Lung (tissue), 12 donors: ENCODE results near the gene PHOSPHO1. TPM values are rescaled to one million over a fixed set of nuclear protein-coding genes. Genes with fewer than 3 reads are reported as not detected.
A peak's percentile ranks its signal among the peaks of the same experiment; 100 is the strongest.

ENCODE experiments used
- ATAC-seq: fragments of 200-7000 bp; cut with Tn5 transposase; one replicate; pipeline ENCODE4 v1.9.1; 2020; ENCODE audit warnings: moderate number of reproducible peaks; ENCODE audit not compliant: insufficient read depth, low FRiP score
- DNase-seq, 3 donors: peaks; one replicate each; pipeline ENCODE4 v3.0.0-alpha.2; 2013 to 2017
- H3K27ac ChIP-seq, 2 donors: one replicate each; pipeline ENCODE4 v1.5.1; 2013; ENCODE audit warnings: mild to moderate bottlenecking in 2 of 2, moderate library complexity in 2 of 2, control low read depth in 1 of 2, inconsistent platforms in 1 of 2, low read depth in 1 of 2, low read length in 1 of 2
- H3K27me3 ChIP-seq, 3 donors: one replicate each; pipeline ENCODE4 v1.5.1; 2013; ENCODE audit warnings: low read length in 2 of 3; ENCODE audit not compliant: control insufficient read depth in 3 of 3, insufficient read depth in 3 of 3
- H3K36me3 ChIP-seq, 4 donors: one replicate each; pipeline ENCODE4 v1.5.1; 2013; ENCODE audit warnings: low read length in 4 of 4, mild to moderate bottlenecking in 1 of 4, moderate library complexity in 1 of 4; ENCODE audit not compliant: control insufficient read depth in 4 of 4, insufficient read depth in 4 of 4
- H3K4me1 ChIP-seq, 5 donors: one replicate each; pipeline ENCODE4 v1.5.1; 2013; ENCODE audit warnings: low read length in 5 of 5, mild to moderate bottlenecking in 2 of 5, moderate library complexity in 1 of 5; ENCODE audit not compliant: control insufficient read depth in 5 of 5, insufficient read depth in 5 of 5
- H3K4me3 ChIP-seq: one replicate; pipeline ENCODE4 v1.5.1; 2013; ENCODE audit warnings: mild to moderate bottlenecking, control low read depth, moderate library complexity
- H3K9ac ChIP-seq, 2 donors: one replicate each; pipeline ENCODE4 v1.5.1; 2013; ENCODE audit warnings: low read length in 2 of 2, control low read depth in 1 of 2; ENCODE audit not compliant: insufficient read depth in 1 of 2
- H3K9me3 ChIP-seq, 4 donors: one replicate each; pipeline ENCODE4 v1.5.1; 2013; ENCODE audit warnings: low read length in 3 of 4, mild to moderate bottlenecking in 1 of 4, moderate library complexity in 1 of 4; ENCODE audit not compliant: control insufficient read depth in 4 of 4, insufficient read depth in 3 of 4
- WGBS, 2 donors: extraction: QIAGEN DNeasy Blood & Tissue Kit; methylation state at CpG; one replicate each; pipeline ENCODE4 v1.1.7; 2013; 5-methylcytosine and 5-hydroxymethylcytosine counted together
- polyA plus RNA-seq, 2 donors: library from polyadenylated mRNA; stranded (reverse); fragments of 200-250 nt; gene quantifications; one replicate each; pipeline ENCODE4 v1.2.1, GENCODE V29; 2013
- total RNA-seq, 2 donors: library from RNA; depleted of rRNA in 1 of 2; stranded (reverse); fragments of >200 nt in 1 of 2; gene quantifications; one replicate each; pipeline ENCODE4 v1.2.1, GENCODE V29; 2014 to 2021
- TF ChIP-seq, protein P1 (sequence below): IDR thresholded peaks from 2 replicates; pipeline ENCODE4 v1.5.1; 2012; ENCODE audit warnings: mild to moderate bottlenecking; ENCODE audit errors: control extremely low read depth, extremely low read depth
- donor health status: control.
- donor health status: control.
- donor health status: Bipolar disorder and iron deficiency.
- donor health status: healthy.
- donor health status: DM: yes; HTN: yes; CAD: no.

PHOSPHO1 gene
- total and polyA plus RNA-seq, 4 donors, result 0.37 to 10.2 (median 1.9) TPM

DNA sequence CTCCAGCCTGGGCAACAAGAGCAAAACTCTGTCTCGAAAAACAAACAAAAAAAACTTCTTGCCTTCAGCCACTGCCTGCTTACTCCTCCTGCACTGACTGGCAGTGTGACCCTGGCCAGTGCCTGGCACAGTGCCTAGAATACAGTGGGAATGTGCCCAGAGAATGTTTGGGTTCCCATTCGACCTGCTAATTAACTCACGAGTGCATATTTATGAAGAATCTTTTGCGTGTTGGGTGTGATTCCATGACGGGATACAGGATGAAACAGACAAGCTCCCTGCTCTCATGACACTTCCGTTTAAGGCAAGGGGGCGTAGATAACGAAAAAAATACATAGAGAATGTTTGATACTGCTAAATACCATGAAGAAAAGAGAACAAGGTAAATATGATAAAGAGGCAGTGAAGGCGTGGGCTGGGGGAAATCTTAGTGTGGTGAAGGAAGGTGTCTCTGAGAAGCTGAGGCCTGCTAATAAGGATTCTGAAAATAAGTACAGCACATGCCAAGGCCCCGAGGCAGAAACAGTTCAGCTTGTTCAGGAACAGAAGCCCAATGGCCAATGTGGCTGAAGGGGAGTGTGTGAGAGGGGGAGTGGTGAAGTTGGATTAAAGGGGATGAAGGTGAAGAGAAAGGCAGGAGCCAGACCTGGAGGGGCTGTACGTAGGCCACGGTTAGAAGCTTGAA lies 15.8 kb downstream of the PHOSPHO1 start:
- no peak overlapping the region for H3K4me3 ChIP-seq
- ATAC-seq, result no peak
- H3K9ac ChIP-seq, result no peak overlapping the region
- no peaks in the 10 kb centered on the region for H3K9me3 ChIP-seq
- WGBS, 2 donors, result 47 to 68% methylated on average over 12 of the region's 12 CpGs
- TF ChIP-seq, protein P1, sequence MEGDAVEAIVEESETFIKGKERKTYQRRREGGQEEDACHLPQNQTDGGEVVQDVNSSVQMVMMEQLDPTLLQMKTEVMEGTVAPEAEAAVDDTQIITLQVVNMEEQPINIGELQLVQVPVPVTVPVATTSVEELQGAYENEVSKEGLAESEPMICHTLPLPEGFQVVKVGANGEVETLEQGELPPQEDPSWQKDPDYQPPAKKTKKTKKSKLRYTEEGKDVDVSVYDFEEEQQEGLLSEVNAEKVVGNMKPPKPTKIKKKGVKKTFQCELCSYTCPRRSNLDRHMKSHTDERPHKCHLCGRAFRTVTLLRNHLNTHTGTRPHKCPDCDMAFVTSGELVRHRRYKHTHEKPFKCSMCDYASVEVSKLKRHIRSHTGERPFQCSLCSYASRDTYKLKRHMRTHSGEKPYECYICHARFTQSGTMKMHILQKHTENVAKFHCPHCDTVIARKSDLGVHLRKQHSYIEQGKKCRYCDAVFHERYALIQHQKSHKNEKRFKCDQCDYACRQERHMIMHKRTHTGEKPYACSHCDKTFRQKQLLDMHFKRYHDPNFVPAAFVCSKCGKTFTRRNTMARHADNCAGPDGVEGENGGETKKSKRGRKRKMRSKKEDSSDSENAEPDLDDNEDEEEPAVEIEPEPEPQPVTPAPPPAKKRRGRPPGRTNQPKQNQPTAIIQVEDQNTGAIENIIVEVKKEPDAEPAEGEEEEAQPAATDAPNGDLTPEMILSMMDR, result no peak
- peaks cover 0 to 3% (median 0%) of the 10 kb centered on the region in 3 donors for H3K27me3 ChIP-seq
- peaks cover 0 to 7% (median 0%) of the 10 kb centered on the region in 4 donors for H3K36me3 ChIP-seq
- DNase-seq, result peak in 1 of 3 donors; percentile 32
- H3K27ac ChIP-seq, result no peak overlapping the region
- peaks cover 0 to 19% (median 3%) of the 10 kb centered on the region in 5 donors for H3K4me1 ChIP-seq

DNA sequence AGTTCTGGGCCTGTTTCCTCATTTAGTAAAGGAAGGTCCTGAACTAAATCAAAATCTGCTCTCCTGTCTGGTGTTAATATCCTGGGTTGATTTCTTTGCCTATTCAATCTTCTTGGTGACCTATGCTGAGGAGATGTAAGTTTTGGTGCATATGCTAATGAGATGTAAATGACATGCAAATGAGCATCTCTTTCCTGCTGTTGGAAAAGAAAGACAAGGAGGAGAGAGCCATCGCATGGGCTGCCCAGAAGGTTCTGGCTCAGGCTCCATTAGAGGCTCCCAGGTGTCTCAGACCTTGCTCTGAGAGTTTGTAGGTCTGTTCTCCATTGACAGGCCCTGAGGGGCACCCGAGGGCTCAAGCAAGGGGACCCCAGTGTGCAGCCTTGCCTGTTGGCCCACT lies 16.7 kb downstream of the PHOSPHO1 start:
- no peak overlapping the region for H3K27ac ChIP-seq
- H3K9me3 ChIP-seq, result no peaks in the 10 kb centered on the region
- DNase-seq (no peak), ATAC-seq (no peak)
- peaks cover 0 to 21% (median 11%) of the 10 kb centered on the region in 5 donors for H3K4me1 ChIP-seq
- WGBS, 2 donors, result 93 to 94% methylated on average over 2 of the region's 2 CpGs
- no peak overlapping the region for H3K9ac ChIP-seq
- no peak overlapping the region for H3K4me3 ChIP-seq
- H3K27me3 ChIP-seq, result peaks cover 0 to 4% (median 0%) of the 10 kb centered on the region in 3 donors
- peaks cover 0 to 3% (median 0%) of the 10 kb centered on the region in 4 donors for H3K36me3 ChIP-seq
- TF ChIP-seq, protein P1, result no peak

DNA sequence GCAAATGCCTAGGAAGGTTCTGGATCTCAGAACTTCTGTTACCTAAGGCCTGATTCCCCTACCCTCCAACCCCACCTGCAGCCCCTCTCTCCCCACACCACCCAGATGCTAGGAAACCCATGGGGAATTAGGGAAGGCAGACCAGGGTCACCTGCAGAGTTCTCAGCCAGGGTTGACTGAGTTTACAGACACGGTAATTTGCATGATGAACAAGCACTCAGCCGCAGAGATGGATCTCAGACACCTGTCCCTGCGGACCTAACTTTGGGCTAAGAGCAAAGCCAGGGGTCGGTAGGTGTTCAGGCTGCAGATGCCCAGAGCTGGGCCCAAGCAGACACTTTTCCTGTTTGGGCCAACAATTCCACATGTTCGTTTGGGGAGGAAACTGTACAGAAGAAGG lies 17.2 kb downstream of the PHOSPHO1 start:
- peaks cover 0 to 3% (median 0%) of the 10 kb centered on the region in 4 donors for H3K36me3 ChIP-seq
- H3K27me3 ChIP-seq, result peaks cover 0 to 4% (median 0%) of the 10 kb centered on the region in 3 donors
- no peak for DNase-seq
- ATAC-seq, result no peak
- H3K9me3 ChIP-seq, result no peaks in the 10 kb centered on the region
- H3K4me3 ChIP-seq, result no peak overlapping the region
- peaks cover 0 to 21% (median 11%) of the 10 kb centered on the region in 5 donors for H3K4me1 ChIP-seq
- TF ChIP-seq, protein P1, result no peak
- H3K9ac ChIP-seq, result no peak overlapping the region
- H3K27ac ChIP-seq, result no peak overlapping the region
- WGBS, 2 donors, result 70 to 73% methylated on average over 5 of the region's 5 CpGs
